ENCODE results near the gene MAMLD1.

The MAMLD1 gene

GRCh38 chrX:150508018-150508417 is 144.9 kb downstream of the MAMLD1 start:
- peak; percentile 42 to 72 for DNase-seq
- no peaks in the 10 kb centered on the region for H3K27me3 ChIP-seq
- no peaks in the 10 kb centered on the region for H3K9me3 ChIP-seq
- H3K4me3 ChIP-seq: peak overlapping the region; percentile 36 to 43
- H3K36me3 ChIP-seq: no peaks in the 10 kb centered on the region
- intact Hi-C loops (cut with DNase I; ENCODE audit: low total_unique reads): no loop called here
- TF ChIP-seq CTCF (IDR thresholded peaks at IDR 0.05): no peak
- H3K4me1 ChIP-seq: peaks cover 0 to 50% (median 17%) of the 10 kb centered on the region in 4 donors
- H3K27ac ChIP-seq: peak overlapping the region; percentile 82 to 85

- DNase-seq: peak; percentile 77 to 91
- intact Hi-C loops (cut with DNase I; ENCODE audit: low total_unique reads): no loop called here
- Histone ChIP-seq H3K27me3 (no peaks in the 10 kb centered on the region), H3K4me3 (peak overlapping the region; percentile 36 to 43), H3K36me3 (no peaks in the 10 kb centered on the region), H3K9me3 (no peaks in the 10 kb centered on the region), H3K27ac (peak overlapping the region; percentile 82 to 85), H3K4me1 (peaks cover 0 to 49% (median 16%) of the 10 kb centered on the region in 4 donors)
- TF ChIP-seq CTCF (IDR thresholded peaks at IDR 0.05): no peak
These were observed 145.6 kb downstream of the MAMLD1 start for GRCh38 chrX:150508451-150509367.

- intact Hi-C loops (cut with DNase I; ENCODE audit: low total_unique reads): no loop called here
- H3K4me3 ChIP-seq: no peak overlapping the region
- peaks cover 0 to 39% (median 15%) of the 10 kb centered on the region in 4 donors for H3K4me1 ChIP-seq
- no peaks in the 10 kb centered on the region for H3K36me3 ChIP-seq
- no peak for DNase-seq
- no peaks in the 10 kb centered on the region for H3K27me3 ChIP-seq
- no peak for TF ChIP-seq CTCF (IDR thresholded peaks at IDR 0.05)
- peak overlapping the region; percentile 82 to 85 for H3K27ac ChIP-seq
- no peaks in the 10 kb centered on the region for H3K9me3 ChIP-seq
These were observed 146.6 kb downstream of the MAMLD1 start for GRCh38 chrX:150509703-150510102.

GRCh38 chrX:150512461-150512901 is 149.4 kb downstream of the MAMLD1 start:
- intact Hi-C loops (cut with DNase I; ENCODE audit: low total_unique reads): no loop called here
- no peaks in the 10 kb centered on the region for H3K27me3 ChIP-seq

GRCh38 chrX:150513544-150513943 is 150.4 kb downstream of the MAMLD1 start:
- no peaks in the 10 kb centered on the region for H3K27me3 ChIP-seq
- DNase-seq: no peak
- H3K36me3 ChIP-seq: no peaks in the 10 kb centered on the region
- no peak overlapping the region for H3K27ac ChIP-seq
- intact Hi-C loops (cut with DNase I; ENCODE audit: low total_unique reads): no loop called here
- no peak overlapping the region for H3K4me3 ChIP-seq
- peaks cover 0 to 8% (median 0%) of the 10 kb centered on the region in 4 donors for H3K4me1 ChIP-seq
- TF ChIP-seq CTCF (IDR thresholded peaks at IDR 0.05): no peak
- H3K9me3 ChIP-seq: no peaks in the 10 kb centered on the region

More at GRCh38 chrX:150512461-150512901, 149.4 kb downstream of the MAMLD1 start:
- no peaks in the 10 kb centered on the region for H3K36me3 ChIP-seq
- peaks cover 0 to 16% (median 6%) of the 10 kb centered on the region in 4 donors for H3K4me1 ChIP-seq
- no peaks in the 10 kb centered on the region for H3K9me3 ChIP-seq
- H3K4me3 ChIP-seq: no peak overlapping the region
- H3K27ac ChIP-seq: no peak overlapping the region
- no peak for TF ChIP-seq CTCF (IDR thresholded peaks at IDR 0.05)
- no peak for DNase-seq

All from tibial artery (tissue), 4 donors.